DMS 273 (cell line): Measurements from ENCODE around the gene ARSA.

Experiments used
- DNase-seq: peaks from one replicate; lab custom pipeline; 2025; ENCODE audit not compliant: unreplicated experiment; lab: John Stamatoyannopoulos, UW

Gene ARSA

DNA sequence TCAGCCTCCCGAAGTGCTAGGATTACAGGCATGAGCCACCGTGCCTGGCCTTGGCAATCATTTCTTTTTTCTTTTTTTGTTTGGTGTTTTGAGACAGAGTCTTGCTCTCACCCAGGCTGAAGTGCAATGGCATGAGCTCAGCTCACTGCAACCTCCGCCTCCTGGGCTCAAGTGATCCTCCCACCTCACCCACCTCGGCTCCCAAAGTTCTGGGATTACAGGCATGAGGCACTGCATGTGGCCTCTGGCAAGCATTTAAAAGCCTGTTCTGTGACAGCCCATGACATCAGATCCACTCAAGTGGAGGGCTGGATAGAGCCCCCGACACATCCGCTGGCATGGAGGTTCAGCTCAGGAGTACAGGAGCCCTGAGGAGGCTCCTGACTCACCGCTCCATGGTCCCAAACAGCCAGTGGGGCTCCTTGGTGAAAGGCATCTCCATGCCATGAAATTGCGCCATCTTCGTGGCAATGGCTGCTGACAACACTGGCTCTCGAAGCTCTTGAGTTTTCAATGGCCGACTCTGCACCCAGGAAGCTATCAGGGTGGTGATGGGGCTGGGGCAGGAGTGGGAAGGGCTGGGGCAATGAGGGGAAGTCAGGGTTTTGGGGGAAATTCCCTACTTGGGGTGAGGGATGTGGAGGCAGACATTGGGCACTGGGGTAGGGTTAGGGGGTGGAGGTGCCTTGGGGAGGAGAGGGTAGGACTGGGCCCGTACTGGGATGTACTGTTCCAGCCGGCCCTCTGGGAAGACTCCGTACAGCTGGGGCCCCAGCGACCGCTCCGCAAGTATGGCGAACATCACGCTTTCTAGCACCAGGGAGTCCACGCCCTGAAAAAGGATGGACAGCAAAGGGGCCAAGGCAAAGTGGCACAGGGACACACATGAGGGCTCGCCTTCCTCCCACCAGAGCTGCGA, 46.7 kb downstream of the ARSA start:
- DNase-seq = no peak

DNA sequence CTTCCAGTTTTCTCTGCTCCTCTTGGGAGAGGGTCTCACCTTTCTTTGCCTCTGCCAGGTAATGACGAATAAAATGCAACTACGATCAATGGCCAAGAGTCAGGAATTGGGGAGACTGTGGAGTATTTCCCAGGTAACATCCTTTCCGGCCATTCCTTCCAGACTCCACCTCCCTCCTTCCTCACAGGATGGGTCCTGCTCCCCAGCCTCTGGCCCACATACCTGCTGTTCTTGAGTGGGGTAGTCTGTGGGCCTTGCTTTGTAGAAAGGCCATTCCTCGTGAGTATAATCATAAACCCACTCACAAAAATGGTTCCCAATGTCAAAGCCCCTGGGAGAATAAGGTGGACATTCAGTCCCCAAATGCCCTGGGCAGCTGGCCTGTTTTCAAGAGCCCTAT, 48.2 kb downstream of the ARSA start:
- no peak for DNase-seq

DNA sequence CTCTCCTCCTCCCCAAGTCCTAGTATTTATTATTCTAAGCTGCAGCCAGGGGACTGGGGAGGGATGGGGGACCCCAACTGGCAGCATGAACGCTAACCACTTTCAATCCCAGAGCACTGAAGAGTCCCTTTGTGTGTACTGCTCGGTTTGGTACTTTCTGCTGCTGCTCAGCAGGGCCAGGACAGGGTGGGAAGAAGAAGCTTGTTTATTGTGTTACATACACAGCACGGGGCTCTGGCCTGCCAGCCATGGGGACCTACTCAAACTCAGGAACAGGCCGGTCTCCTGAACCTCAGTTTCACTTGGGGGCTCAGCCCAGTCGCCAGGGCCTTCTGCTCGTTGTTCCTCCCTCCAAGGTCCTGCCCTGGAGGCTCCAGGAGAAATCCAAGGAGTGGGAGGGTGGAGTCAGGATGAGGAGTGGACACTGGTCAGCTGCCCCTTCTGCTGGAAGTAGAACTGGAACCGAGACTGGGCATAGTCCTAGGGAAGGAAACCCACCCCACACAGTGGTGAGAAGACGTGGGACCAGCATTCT, 49.1 kb downstream of the ARSA start:
- DNase-seq = no peak

DNA sequence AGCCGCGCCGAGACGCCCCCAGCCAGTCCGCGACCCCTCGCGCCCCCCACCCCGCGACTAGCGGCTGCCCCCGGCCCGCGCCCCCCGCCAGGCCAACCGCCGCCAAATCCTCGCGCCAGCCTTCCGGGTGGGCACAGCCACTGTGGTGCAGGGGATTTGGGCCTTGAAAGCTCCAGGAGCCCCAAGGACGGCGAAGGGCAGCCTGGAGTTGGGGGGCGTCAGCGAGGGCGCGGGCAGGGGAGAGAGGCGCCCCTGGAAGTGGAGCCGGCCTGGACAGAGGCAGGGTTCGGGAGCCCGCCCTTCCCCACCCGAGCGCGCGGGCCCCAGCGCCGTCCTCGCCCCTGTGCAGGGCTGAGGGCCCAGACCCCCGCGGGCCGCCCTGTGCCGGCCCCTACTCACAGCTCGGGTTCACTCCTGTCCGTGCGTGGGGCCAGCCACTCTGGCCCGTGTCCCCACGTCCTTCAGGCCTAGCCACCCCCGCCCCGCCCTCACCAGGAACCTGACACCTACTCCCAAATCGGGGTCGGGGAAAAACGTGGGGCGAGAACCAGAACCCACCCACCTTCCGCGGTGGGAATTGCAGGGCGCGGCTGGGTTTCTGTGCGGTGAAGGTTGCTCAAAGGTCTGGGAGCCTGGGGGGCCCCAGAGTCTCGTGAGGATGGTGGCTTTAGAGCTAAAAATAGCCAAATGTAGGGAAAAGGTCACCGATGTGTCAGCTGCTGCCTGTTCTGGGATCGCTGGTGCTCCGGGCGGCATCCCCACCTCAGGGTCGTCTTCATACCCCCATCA, 49.8 kb downstream of the ARSA start, which contains the start of gene CPT1B:
TSS of gene CPT1B (minus strand) at position 441 of the 789 bp plus-strand sequence. CDS start 512 bp downstream, outside the sequence.
- no peak for DNase-seq

DNA sequence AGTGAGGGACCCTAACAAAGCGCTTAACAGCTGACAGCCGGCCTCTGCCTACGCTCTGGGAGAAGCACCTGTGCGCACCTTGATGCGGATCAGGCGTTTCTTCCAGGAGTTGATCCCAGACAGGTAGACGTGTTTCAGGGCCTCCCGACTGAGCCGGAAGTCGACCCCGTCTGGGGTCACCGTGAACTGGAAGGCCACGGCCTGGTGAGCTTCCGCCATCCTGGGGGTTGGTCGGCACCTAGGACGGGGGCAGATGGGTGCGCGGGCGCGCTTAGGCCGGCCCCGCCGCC, 50.3 kb downstream of the ARSA start:
- DNase-seq = no peak

DNA sequence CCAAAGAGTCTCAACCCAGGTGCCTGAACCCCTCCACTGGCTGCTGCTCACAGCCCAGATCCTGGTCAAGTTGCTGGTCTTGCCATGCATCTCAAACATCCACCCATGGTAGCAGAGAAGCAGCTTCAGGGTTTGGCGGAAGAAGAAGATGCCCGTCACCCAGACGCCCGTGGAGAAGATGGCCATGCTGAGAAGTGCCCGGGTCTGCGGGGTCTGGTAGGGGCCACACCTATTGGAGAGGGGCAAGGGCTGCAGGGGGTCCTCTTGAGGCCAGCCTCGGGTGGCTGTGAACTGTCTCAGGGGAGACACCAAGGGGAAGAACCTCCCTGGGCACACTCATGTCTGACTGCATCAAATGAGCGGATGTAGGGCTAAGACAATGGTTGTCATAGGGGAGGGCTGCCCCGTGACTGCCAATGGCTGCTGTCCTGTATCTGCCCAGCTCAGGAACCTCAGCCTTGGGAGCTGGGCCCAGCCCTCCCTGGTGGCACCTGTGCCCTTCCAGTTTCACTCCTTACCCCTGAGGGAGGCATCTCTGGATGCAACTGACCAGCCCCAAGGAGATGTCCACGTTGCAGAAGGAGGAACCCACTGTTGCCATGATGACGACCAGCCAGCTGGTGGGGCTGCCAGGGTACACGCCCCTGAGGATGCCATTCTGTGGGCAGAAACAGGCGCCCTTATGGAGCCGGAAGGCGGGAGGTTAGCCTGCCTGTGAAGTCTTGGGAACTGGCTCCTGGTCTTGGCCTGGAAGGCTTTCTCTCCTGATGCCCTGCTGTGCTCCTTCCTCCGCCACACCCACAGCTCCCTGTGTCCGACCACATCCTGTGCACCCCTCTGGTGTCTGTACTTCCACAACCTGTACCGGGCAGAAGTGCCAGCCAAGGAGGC, 50.9 kb downstream of the ARSA start:
- DNase-seq = no peak

DNA sequence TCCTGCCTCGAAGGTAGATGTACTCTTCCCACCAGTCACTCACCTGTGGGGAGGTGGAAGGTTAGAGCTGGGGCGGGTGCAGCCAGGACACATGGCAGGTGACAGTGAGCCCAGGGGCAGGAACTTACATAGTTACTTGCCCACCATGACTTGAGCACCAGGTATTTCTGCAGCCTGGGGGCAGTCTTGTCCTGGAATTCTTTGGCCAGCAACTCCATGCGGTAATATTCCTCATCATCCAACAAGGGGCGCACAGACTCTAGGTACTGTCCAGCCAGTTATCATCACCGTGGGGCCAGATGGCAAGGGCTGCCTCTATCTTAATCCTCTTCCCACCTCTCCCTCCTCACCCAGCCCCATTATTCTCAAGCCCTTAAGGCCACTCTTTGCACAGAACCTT, 51.9 kb downstream of the ARSA start:
- peak; percentile 81 for DNase-seq

DNA sequence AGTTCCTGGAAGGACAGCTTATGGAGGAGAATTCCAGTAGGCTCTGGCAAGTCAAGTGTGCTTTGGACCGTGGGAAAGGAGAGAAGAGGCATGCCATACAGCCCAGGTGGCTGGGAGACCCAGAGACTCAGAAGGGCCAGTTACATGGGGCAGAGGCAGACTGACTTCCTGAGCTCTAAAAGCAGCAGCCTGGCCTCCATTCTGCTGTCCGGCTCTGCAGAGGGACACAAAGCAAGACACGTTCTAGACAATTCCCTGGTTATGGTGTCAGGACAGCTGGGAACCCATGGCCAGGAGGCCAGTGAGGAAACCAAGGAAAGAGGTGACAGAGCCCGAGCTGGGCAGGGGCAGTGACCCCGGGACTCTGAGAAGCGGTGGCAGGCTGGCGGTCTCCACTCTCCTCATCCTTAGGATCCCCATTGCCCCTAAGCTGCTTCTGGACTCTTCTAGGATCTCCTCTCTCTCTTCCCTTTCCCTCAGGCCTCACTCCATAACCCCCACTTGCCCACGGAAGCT, 52.5 kb downstream of the ARSA start:
- no peak for DNase-seq
